ENCODE data around the gene PMM1. TPM values are rescaled to one million over a fixed set of nuclear protein-coding genes. Genes with fewer than 3 reads are reported as not detected.

Gene PMM1
- total RNA-seq, 2 donors from 2014 or later: 17.3 TPM

DNA sequence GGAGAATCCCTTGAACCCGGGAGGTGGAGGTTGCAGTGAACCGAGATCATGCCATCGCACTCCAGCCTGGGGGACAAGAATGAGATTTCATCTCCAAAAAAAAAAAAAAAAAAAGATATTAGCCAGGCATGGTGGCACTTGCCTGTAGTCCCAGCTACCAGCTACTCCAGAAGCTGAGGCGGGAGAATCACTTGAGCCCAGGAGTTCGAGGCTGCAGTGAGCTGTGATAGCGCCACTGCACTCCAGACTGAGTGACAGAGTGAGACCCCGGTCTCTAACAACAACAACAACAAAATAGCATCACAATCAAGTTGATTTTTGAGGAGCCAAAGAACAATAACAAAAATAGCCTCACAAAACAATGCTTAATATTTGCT is 2.3 kb downstream of the PMM1 start:
- Histone ChIP-seq H3K4me1 (peaks cover 0 to 21% of the 10 kb centered on the region in 2 donors), H3K9me3 (no peaks in the 10 kb centered on the region), H3K4me3 (no peak overlapping the region), H3K36me3 (no peaks in the 10 kb centered on the region), H3K27ac (no peak overlapping the region), H3K27me3 (no peaks in the 10 kb centered on the region)
- TF ChIP-seq, protein P1, sequence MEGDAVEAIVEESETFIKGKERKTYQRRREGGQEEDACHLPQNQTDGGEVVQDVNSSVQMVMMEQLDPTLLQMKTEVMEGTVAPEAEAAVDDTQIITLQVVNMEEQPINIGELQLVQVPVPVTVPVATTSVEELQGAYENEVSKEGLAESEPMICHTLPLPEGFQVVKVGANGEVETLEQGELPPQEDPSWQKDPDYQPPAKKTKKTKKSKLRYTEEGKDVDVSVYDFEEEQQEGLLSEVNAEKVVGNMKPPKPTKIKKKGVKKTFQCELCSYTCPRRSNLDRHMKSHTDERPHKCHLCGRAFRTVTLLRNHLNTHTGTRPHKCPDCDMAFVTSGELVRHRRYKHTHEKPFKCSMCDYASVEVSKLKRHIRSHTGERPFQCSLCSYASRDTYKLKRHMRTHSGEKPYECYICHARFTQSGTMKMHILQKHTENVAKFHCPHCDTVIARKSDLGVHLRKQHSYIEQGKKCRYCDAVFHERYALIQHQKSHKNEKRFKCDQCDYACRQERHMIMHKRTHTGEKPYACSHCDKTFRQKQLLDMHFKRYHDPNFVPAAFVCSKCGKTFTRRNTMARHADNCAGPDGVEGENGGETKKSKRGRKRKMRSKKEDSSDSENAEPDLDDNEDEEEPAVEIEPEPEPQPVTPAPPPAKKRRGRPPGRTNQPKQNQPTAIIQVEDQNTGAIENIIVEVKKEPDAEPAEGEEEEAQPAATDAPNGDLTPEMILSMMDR (IDR thresholded peaks at IDR 0.05): no peak
- DNase-seq (ENCODE audit: low spot score): no peak

- TF ChIP-seq, protein P1 (IDR thresholded peaks at IDR 0.05): no peak
Observed at GRCh38 chr22:41585898-41586297, 3.7 kb downstream of the PMM1 start.

GRCh38 chr22:41584881-41585280 is 4.8 kb downstream of the PMM1 start:
- H3K36me3 ChIP-seq: no peaks in the 10 kb centered on the region
- H3K27me3 ChIP-seq: no peaks in the 10 kb centered on the region
- no peak overlapping the region for H3K27ac ChIP-seq
- peaks cover 0 to 21% of the 10 kb centered on the region in 2 donors for H3K4me1 ChIP-seq
- no peaks in the 10 kb centered on the region for H3K9me3 ChIP-seq
- TF ChIP-seq, protein P1 (IDR thresholded peaks at IDR 0.05): no peak
- DNase-seq (ENCODE audit: low spot score): no peak
- no peak overlapping the region for H3K4me3 ChIP-seq

More at GRCh38 chr22:41585898-41586297, 3.7 kb downstream of the PMM1 start:
- H3K27ac ChIP-seq: no peak overlapping the region
- H3K36me3 ChIP-seq: no peaks in the 10 kb centered on the region
- no peak for DNase-seq (ENCODE audit: low spot score)
- no peaks in the 10 kb centered on the region for H3K9me3 ChIP-seq
- no peak overlapping the region for H3K4me3 ChIP-seq
- peaks cover 0 to 21% of the 10 kb centered on the region in 2 donors for H3K4me1 ChIP-seq
- H3K27me3 ChIP-seq: no peaks in the 10 kb centered on the region

DNA sequence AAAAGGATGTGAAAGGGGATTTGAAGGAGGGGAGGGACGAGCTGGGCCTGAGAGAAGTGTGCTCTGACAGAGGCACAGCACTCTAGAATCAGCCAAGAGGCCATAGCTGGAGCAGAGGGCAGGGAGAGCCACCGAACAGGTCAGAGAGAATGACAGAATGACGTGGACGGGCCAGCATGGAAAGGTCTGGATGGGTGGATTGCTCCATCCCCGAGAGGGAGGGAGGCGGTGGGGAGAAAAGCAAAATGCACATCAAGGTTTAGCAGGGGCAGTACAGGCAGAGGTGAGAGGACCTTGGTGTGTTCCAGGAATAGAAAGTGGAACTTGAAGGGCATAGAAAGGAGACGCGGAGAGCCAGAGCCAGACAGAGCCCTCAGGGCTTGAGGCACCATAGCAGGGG is 6.9 kb downstream of the PMM1 start:
- TF ChIP-seq, protein P1 (IDR thresholded peaks at IDR 0.05): no peak
- Histone ChIP-seq H3K36me3 (no peaks in the 10 kb centered on the region), H3K27ac (peak overlapping the region in 1 of 2 donors; percentile 49), H3K4me3 (no peak overlapping the region), H3K4me1 (peaks cover 0 to 20% of the 10 kb centered on the region in 2 donors), H3K27me3 (no peaks in the 10 kb centered on the region), H3K9me3 (no peaks in the 10 kb centered on the region)
- DNase-seq (ENCODE audit: low spot score): no peak

- TF ChIP-seq, protein P1 (IDR thresholded peaks at IDR 0.05): no peak
- no peak overlapping the region for H3K4me3 ChIP-seq
- H3K9me3 ChIP-seq: no peaks in the 10 kb centered on the region
- peaks cover 7% of the 10 kb centered on the region for H3K36me3 ChIP-seq
- H3K27me3 ChIP-seq: no peaks in the 10 kb centered on the region
- H3K4me1 ChIP-seq: peaks cover 0 to 34% of the 10 kb centered on the region in 2 donors
- DNase-seq (ENCODE audit: low spot score): no peak
- no peak overlapping the region for H3K27ac ChIP-seq
Observed at GRCh38 chr22:41579997-41580355, 9.7 kb downstream of the PMM1 start.

DNA sequence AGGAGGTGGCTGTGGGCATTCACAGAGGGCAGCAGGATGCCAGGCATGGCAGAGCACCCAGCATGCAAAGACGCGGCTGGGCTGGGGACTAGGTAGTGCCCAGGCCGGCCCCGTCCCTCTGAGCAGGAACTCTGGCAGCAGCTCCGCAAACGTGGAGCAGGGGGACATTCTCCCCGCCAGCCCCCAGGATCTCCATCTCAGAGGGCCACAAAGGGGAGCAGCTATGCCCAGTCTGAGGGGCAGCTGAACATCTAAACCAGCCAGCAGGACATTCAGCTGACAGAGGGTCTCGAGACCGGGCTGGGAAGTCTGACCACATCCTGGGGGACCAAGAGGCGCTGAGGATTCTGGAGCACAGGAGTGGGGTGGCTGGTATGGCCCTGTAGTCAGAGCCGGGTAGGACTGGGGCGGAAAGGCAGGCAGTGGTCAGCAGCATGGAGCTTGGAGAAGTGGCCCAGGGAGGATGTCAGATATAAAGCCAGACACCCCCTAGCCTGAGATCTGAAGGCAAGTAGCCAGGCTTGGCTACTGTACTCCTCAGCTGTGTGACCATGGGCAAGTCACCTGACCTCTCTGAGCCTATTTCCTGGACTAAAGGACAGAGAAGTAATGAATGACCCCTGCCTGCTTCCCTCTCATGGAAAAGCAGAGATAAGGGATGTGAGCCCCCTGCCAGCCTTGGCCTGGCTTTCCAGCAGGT is 10.2 kb downstream of the PMM1 start:
- Histone ChIP-seq H3K27me3 (no peaks in the 10 kb centered on the region), H3K36me3 (peaks cover 7% of the 10 kb centered on the region), H3K27ac (peak overlapping the region in 1 of 2 donors; percentile 81), H3K4me1 (peaks cover 0 to 39% of the 10 kb centered on the region in 2 donors), H3K4me3 (no peak overlapping the region), H3K9me3 (no peaks in the 10 kb centered on the region)
- no peak for DNase-seq (ENCODE audit: low spot score)
- TF ChIP-seq, protein P1 (IDR thresholded peaks at IDR 0.05): no peak
